GM12878 (cell line): ENCODE data around the gene GPR78. TPM values are rescaled to one million over a fixed set of nuclear protein-coding genes. Genes with fewer than 3 reads are reported as not detected.

Source experiments
- E4F1 ChIP-seq: fragments of 450-650 bp; IDR thresholded peaks from 2 replicates; pipeline ENCODE4 v1.6.1; 2018; ENCODE audit warnings: borderline replicate concordance, mild to moderate bottlenecking; ENCODE audit not compliant: partially characterized antibody
- GATAD2B ChIP-seq: fragments of 450-650 bp; conservative IDR thresholded peaks from 2 replicates; pipeline ENCODE4 v1.6.1; 2017; ENCODE audit warnings: low read depth, mild to moderate bottlenecking, moderate library complexity
- HDGF ChIP-seq: fragments of 450-650 bp; IDR thresholded peaks from 2 replicates; pipeline ENCODE4 v1.6.1; 2016; ENCODE audit warnings: antibody characterized with exemption
- JUND ChIP-seq: IDR thresholded peaks from 2 replicates; pipeline ENCODE4 v1.6.1; 2012; ENCODE audit warnings: low read depth, mild to moderate bottlenecking, low read length, improper control_type of control experiment, moderate library complexity
- KLF5 ChIP-seq: fragments of 450-650 bp; IDR thresholded peaks from 2 replicates; pipeline ENCODE4 v1.6.1; 2014; ENCODE audit warnings: mild to moderate bottlenecking; ENCODE audit not compliant: partially characterized antibody
- RELB ChIP-seq: fragments of 450-650 bp; IDR thresholded peaks from 2 replicates; pipeline ENCODE4 v1.6.1; 2017; ENCODE audit warnings: low read depth, mild to moderate bottlenecking, moderate library complexity
- TAF1 ChIP-seq: IDR thresholded peaks from 2 replicates; pipeline ENCODE4 v1.6.1; 2011; ENCODE audit warnings: mild to moderate bottlenecking, low read depth, low read length, borderline replicate concordance
- polyA plus RNA-seq, 11 experiments: library from polyadenylated mRNA; depleted of rRNA in 4 of 11; unstranded in 6 of 11; stranded (reverse) in 5 of 11; fragments of >200 nt; fragmentation: Nextera tagmentation in 4 of 11; fragmentation: Illumina TruSeq in 1 of 11; extraction: Ambion mirVana in 4 of 11; extraction: Trizol in 1 of 11; gene quantifications; 1 replicate in 1 of 11; 2 replicates in 10 of 11; pipeline versions ENCODE4 v1.2.1 to v1.2.3, GENCODE V29; 2011 to 2016; ENCODE audit warnings: inconsistent platforms in 2 of 11, missing spikeins in 2 of 11, low read depth in 1 of 11
- total RNA-seq, 4 experiments: library from RNA; depleted of rRNA in 3 of 4; stranded (reverse); fragments of >200 nt in 3 of 4; fragmentation: Illumina TruSeq in 1 of 4; extraction: Trizol in 1 of 4; gene quantifications; 2 replicates each; pipeline versions ENCODE4 v1.2.1 to v1.2.3, GENCODE V29; 2013 to 2021

Gene GPR78
- total and polyA plus RNA-seq, 10 of the 15 experiments (the other 5 are each of a cell fraction or from before 2014, with no cell fraction given), result 0.03 TPM; not detected in 9

GRCh38 chr4:8595237-8596087, 15.3 kb downstream of the GPR78 start (continued):
- no peak for TF ChIP-seq KLF5
- TF ChIP-seq RELB, result no peak
- no peak for TF ChIP-seq GATAD2B
- no peak for TF ChIP-seq TAF1
- no peak for TF ChIP-seq JUND
- no peak for TF ChIP-seq E4F1
- TF ChIP-seq HDGF, result no peak
